Kidney (tissue), 14 donors: ENCODE measurements around the gene CTAG2. TPM values are rescaled to one million over a fixed set of nuclear protein-coding genes. Genes with fewer than 3 reads are reported as not detected.

Source experiments
- DNase-seq, 5 donors: peaks; one replicate each; pipeline ENCODE4 v3.0.0-alpha.2; 2013 to 2020
- FAIRE-seq: peaks from 2 replicates; lab custom pipeline; 2012; peaks lifted over from hg19 to GRCh38; lab: Jason Lieb, UNC
- H3K27ac ChIP-seq, 2 donors: one replicate each; pipeline ENCODE4 v1.7.0; 2013; ENCODE audit warnings: low read depth in 2 of 2, low read length in 2 of 2, inconsistent platforms in 1 of 2
- H3K27me3 ChIP-seq: one replicate; pipeline ENCODE4 v1.7.1; 2013; ENCODE audit warnings: low read length, inconsistent platforms; ENCODE audit not compliant: control insufficient read depth, insufficient read depth
- H3K36me3 ChIP-seq, 3 donors: one replicate each; pipeline versions ENCODE4 v1.7.0 to v1.7.1; 2013; ENCODE audit warnings: low read length in 3 of 3, control low read depth in 1 of 3, inconsistent platforms in 1 of 3; ENCODE audit not compliant: insufficient read depth in 3 of 3, control insufficient read depth in 2 of 3
- H3K4me1 ChIP-seq, 3 donors: one replicate each; pipeline versions ENCODE4 v1.7.0 to v1.7.1; 2013; ENCODE audit warnings: low read length in 3 of 3, inconsistent platforms in 1 of 3, low read depth in 1 of 3; ENCODE audit not compliant: control insufficient read depth in 2 of 3, insufficient read depth in 2 of 3
- H3K4me3 ChIP-seq, 3 donors: one replicate each; pipeline versions ENCODE4 v1.7.0 to v1.8.1; 2013; ENCODE audit warnings: low read length in 3 of 3, control low read depth in 1 of 3, inconsistent platforms in 1 of 3
- H3K9ac ChIP-seq, 3 donors: one replicate each; pipeline versions ENCODE4 v1.7.0 to v1.7.1; 2013; ENCODE audit warnings: low read length in 3 of 3, control low read depth in 1 of 3, inconsistent platforms in 1 of 3
- H3K9me3 ChIP-seq, 3 donors: one replicate each; pipeline versions ENCODE4 v1.7.0 to v1.7.1; 2013; ENCODE audit warnings: low read length in 3 of 3, control low read depth in 1 of 3, inconsistent platforms in 1 of 3; ENCODE audit not compliant: control insufficient read depth in 2 of 3, insufficient read depth in 1 of 3
- intact Hi-C: fragments of 100-400 bp; cut with DNase I; formaldehyde crosslinking; loops from one replicate; pipeline ENCODE4 v1.11.1; 2022
- polyA plus RNA-seq: library from polyadenylated mRNA; stranded (reverse); fragments of 350-450 nt; fragmentation: Illumina TruSeq; extraction: RNeasy Lipid Tissue Mini Kit (QIAGEN cat#74804); gene quantifications from one replicate; pipeline ENCODE4 v1.2.3, GENCODE V29; 2014; ENCODE audit warnings: low read depth, low replicate concordance; ENCODE audit not compliant: insufficient read depth
- total RNA-seq: library from RNA; stranded (reverse); fragmentation: NEBNext Ultra II Directional; extraction: Animal tissue kit (Norgen Biotek cat#: 25700); gene quantifications from one replicate; pipeline ENCODE4 v1.2.1, GENCODE V29; 2021
- TF ChIP-seq, protein P1 (sequence below): IDR thresholded peaks from 3 replicates; pipeline ENCODE4 v1.5.1; 2012; ENCODE audit warnings: mild to moderate bottlenecking, moderate library complexity, borderline replicate concordance; ENCODE audit not compliant: insufficient read depth; ENCODE audit errors: extremely low read depth
- donor health status: control.
- donor health status: control.
- donor health status: control.
- donor health status: control.
- donor health status: control.
- donor health status: DM: yes; HTN: yes; CAD: no.
- donor health status: Normal renal cell carcinoma (clear cell type).

CTAG2 gene
- total and polyA plus RNA-seq, 2 donors from 2014 or later, result 0.28 TPM; not detected in 1

GRCh38 chrX:154661170-154661569, 7.8 kb upstream of the CTAG2 start:
- no peaks in the 10 kb centered on the region for H3K36me3 ChIP-seq
- no peak overlapping the region for H3K27ac ChIP-seq
- no peaks in the 10 kb centered on the region for H3K9me3 ChIP-seq
- H3K4me3 ChIP-seq, result no peak overlapping the region
- no peak overlapping the region for H3K9ac ChIP-seq
- H3K27me3 ChIP-seq, result no peaks in the 10 kb centered on the region
- TF ChIP-seq, protein P1, sequence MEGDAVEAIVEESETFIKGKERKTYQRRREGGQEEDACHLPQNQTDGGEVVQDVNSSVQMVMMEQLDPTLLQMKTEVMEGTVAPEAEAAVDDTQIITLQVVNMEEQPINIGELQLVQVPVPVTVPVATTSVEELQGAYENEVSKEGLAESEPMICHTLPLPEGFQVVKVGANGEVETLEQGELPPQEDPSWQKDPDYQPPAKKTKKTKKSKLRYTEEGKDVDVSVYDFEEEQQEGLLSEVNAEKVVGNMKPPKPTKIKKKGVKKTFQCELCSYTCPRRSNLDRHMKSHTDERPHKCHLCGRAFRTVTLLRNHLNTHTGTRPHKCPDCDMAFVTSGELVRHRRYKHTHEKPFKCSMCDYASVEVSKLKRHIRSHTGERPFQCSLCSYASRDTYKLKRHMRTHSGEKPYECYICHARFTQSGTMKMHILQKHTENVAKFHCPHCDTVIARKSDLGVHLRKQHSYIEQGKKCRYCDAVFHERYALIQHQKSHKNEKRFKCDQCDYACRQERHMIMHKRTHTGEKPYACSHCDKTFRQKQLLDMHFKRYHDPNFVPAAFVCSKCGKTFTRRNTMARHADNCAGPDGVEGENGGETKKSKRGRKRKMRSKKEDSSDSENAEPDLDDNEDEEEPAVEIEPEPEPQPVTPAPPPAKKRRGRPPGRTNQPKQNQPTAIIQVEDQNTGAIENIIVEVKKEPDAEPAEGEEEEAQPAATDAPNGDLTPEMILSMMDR, result no peak
- FAIRE-seq (no peak), DNase-seq (no peak)
- H3K4me1 ChIP-seq, result no peaks in the 10 kb centered on the region
- intact Hi-C loops, result no loop called here

- no peaks in the 10 kb centered on the region for H3K36me3 ChIP-seq
- peak in 2 of 5 donors; percentile 19 to 27 for DNase-seq
- H3K4me1 ChIP-seq, result no peaks in the 10 kb centered on the region
- no peak overlapping the region for H3K4me3 ChIP-seq
- TF ChIP-seq, protein P1, result no peak
- H3K27me3 ChIP-seq, result no peaks in the 10 kb centered on the region
- H3K9me3 ChIP-seq, result no peaks in the 10 kb centered on the region
- no peak for FAIRE-seq
- H3K27ac ChIP-seq, result no peak overlapping the region
- H3K9ac ChIP-seq, result no peak overlapping the region
- intact Hi-C loops, result no loop called here
These were observed 7.2 kb upstream of the CTAG2 start for GRCh38 chrX:154660541-154660940.

DNA sequence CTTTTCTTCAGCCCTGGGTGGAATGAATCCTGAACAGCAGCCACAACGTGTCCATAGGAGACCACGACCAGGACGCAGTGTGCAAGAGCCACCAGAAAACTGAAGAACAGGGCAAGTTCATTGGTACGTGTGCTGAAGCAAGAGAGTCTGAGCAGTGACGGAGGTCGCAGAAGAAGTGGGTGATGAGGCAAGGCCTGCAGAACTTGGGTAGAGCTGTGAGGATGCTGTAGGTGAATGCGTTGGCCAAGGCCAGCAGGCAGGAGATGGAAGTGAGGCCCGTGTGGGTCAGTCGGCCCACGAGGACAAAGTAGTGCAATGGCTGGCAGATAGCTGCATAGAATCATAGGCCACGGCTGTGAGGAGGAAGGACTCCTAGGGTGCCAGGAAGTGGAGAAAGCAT, 5.6 kb upstream of the CTAG2 start:
- no peak overlapping the region for H3K9ac ChIP-seq
- no peaks in the 10 kb centered on the region for H3K36me3 ChIP-seq
- TF ChIP-seq, protein P1, result no peak
- DNase-seq, result no peak
- no peak overlapping the region for H3K27ac ChIP-seq
- FAIRE-seq, result no peak
- intact Hi-C loops, result no loop called here
- H3K4me3 ChIP-seq, result no peak overlapping the region
- H3K27me3 ChIP-seq, result no peaks in the 10 kb centered on the region
- H3K9me3 ChIP-seq, result no peaks in the 10 kb centered on the region
- no peaks in the 10 kb centered on the region for H3K4me1 ChIP-seq

GRCh38 chrX:154658187-154658586, 4.8 kb upstream of the CTAG2 start:
- Histone ChIP-seq H3K9ac (no peak overlapping the region), H3K36me3 (no peaks in the 10 kb centered on the region), H3K27ac (no peak overlapping the region), H3K4me3 (no peak overlapping the region), H3K4me1 (no peaks in the 10 kb centered on the region), H3K9me3 (no peaks in the 10 kb centered on the region), H3K27me3 (no peaks in the 10 kb centered on the region)
- intact Hi-C loops, result no loop called here
- FAIRE-seq, result no peak
- TF ChIP-seq, protein P1, result no peak
- DNase-seq, result peak in 1 of 5 donors; percentile 61
